HG03066 (cell line): ENCODE data around the gene CIAO2B.

ENCODE experiments used
- ATAC-seq: cut with Tn5 transposase; IDR thresholded peaks from one replicate; pipeline ENCODE4 v1.9.1; 2021; ENCODE audit warnings: low read depth; ENCODE audit not compliant: unreplicated experiment

Gene CIAO2B

DNA sequence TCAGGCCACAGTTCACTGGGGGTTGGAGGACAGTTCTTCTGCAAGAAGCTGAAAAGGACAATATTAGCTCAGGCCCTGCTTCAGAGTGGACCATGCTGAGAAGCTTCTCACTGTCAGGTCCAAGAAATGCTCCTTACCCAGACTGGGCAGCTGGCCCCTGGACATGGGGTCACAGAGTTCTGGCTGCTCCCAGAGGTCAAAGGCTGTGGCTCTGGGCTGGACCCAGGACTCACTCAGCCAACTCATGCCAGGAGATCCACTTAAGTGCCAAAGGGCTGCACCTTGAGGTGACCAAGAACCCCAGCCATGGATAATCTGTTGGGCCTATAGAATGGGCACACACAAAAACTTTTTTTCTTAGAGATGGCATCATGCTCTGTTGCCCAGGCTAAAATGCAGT lies 5.2 kb upstream of the CIAO2B start:
- ATAC-seq: no peak

DNA sequence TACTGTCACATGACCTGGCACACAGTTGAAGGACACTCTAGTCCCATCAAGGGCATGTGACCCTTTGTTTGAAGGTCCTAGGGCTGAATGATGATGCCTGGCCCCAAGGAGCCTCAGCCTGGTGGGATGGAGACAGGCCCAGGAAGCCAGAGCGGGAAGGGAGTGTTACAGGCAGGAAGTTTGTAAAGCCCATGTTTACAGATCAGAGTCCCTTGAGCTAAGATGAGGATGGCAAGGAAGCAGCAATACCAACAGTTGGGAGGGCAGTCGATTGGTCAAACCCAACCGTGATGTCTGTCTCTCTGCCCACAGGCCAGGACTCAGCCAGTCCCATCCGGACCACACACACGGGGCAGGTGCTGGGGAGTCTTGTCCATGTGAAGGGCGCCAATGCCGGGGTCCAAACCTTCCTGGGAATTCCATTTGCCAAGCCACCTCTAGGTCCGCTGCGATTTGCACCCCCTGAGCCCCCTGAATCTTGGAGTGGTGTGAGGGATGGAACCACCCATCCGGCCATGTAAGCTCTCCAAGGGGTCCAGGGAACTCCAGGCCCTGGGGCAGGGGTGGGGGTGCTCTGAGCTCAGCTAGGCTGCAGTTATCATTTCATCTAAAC lies 3.6 kb upstream of the CIAO2B start:
- ATAC-seq: no peak

DNA sequence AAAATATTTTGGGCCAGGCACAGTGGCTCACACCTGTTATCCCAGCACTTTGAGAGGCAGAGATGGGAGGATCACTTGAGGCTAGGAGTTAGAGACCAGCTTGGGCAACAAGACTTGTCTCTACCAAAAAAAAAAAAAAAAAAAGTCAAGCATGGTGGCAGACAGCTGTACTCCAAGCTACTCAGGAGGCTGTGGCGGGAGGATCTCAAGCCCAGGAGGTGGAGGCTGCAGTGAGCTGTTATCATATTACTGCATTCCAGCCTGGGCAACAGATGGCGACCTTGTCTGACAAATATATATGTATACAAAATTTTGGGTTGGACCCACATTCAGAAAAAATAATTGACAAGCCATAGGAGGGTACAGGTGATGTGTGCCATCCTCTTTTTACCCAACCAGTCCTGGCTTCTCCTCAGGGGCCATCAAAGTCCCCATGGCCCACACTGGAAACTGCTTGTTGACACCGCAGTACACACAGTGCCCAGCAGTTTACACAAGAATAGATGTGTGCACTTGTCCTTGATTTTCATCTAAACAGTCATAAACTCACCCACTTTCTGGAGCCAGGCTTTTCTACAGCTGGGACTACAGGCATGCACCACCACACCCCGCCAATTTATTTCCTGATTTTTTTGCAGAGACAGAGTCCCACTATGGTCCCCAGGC lies 2.8 kb upstream of the CIAO2B start:
- ATAC-seq: no peak

DNA sequence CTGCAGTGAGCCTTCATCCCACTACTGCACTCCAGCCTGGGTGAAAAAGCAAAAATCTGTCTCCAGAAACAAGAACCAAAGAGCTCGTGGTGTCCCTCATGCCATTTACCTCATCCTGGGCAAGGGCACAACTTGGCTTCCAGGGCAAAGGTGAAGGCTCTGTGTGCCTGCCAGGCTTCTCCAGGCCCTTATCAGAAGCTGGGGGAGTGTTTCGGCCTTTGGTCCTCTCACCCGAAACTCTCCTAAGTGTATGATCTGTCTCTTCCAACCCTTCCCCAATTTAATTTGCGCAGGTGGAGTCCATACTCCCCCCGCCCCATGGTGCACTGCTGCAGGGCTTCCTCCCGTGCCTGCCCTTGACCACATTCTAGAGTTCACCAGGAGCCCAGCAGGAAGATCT lies 2.3 kb upstream of the CIAO2B start:
- ATAC-seq: no peak

DNA sequence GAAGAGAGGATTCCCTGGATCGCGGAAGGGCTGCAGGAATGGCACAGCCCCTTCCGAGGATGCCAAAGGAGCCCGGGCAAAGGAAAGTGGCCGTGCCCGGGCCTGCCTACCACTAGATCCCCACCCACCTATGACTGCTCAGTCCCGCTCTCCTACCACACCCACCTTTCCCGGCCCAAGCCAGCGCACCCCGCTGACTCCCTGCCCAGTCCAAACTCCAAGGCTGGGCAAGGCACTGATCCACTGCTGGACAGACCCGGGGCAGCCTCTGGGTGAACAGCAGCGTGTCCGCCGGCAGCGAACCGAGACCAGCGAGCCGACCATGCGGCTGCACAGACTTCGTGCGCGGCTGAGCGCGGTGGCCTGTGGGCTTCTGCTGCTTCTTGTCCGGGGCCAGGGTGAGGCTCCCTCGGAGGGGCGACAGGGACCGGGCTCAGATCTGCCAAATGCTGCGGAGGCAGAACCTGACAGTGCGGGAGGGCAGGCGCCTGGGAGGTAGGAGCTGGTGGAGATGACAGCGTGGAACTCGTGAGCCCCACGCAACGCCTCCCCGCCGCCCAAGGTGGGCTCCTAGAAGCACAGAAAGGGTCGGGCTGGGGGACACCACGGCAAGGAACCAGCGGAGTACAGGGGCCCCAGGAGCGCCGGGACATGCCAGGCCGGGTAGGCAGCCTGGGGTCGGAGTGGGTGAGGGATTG lies 1.3 kb upstream of the CIAO2B start, which contains the start of gene CES2:
Gene CES2 (plus strand): TSS at position 203 of the 698 bp plus-strand sequence. CDS start 120 bp downstream, at position 323.
- no peak for ATAC-seq

DNA sequence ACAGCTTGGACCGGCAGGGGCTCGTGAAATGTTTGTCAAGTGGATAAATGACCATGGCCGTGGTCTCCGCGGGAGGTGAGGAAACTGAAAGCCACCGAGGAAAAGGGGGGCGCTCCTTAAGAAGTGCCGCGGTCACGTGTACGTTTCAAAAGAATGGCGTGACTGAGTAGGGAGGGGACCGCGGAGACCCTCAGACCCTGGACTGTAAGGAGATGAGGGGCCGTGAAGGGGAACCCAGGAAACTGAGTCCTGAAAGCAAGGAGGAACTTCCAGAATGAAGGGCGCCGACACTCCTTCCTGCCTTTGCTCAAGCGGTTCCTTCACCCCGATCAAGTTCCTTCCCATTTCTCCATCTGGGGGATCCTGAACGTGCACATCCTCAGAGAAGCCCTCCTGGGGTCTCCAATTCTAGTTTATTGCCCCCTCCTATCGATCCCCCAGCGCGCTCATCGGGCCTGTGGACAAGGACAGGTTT lies 674 bp upstream of the CIAO2B start:
- peak; percentile 27 for ATAC-seq

DNA sequence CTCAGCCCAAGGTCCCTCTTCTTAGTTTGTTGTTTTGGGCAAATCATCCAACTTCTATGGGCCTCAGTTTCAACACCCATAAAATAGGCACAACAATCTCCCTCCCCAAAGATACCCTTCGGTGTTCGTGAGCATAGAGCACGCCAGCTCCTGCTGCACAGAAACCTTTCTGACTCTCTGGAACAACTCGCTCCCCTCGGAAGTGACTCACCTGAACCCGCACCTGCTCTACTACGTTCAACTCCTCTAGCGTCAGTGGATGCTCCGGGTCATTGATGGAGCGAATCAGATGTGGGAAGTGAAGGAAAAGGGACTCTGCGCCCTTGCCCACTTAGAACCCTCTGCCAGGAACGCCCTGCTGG lies 445 bp downstream of the CIAO2B start:
- peak; percentile 11 for ATAC-seq

DNA sequence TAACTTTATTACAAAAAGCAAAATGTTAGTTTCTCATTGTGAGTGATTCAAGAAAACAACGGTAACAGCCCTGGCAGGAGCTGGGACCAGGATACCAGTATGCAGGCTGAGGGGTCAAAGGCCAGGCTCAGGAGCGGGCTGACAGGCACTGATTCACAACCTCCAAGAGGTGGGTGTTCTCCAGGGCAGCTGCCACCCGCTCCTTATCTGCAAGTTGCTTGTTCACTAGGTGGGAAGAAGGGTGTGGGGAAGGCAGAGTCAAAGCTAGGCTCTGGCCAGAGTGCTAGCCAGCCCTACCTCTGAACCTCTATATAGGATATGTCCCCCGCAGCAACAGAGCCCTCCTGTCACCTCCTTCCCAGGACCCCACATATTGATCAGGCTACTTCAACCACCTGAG lies 2.1 kb downstream of the CIAO2B start:
- no peak for ATAC-seq

DNA sequence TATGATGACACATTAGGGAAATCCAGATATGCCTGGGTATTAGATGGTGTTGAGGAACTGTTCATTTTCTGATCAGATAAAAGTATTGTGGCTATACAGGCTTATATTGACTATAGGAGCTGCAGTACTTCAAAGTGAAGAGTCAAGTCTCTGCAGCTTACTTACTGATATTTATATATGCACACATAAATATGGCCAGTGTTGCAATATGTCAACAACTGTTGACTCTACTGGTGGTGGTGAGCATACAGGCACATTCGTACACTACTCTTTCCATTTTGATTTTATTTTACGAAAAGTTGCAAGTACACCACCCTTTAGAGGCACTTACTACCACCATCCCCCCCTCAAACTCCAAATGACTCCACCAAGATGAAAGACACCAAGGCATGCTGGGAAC lies 2.5 kb downstream of the CIAO2B start:
- no peak for ATAC-seq

DNA sequence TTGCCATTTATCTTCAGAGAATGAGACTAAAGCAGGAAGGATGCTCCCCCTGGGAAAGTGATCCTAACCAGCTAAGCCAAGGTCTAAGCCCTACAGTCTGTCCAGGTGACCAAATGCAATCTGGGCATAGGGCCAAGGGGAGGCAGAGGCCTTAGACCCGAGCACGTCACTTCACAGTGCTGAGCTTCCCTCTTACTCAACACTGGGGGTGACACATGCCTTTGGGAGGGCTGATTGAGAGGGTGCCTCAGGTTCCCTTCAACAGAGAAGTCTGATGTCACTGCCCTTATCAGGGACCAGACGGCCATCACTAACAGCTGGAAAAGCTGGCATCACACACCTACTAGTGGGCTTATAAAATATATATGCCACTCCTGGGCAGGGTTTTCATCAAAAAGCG lies 4.0 kb downstream of the CIAO2B start:
- ATAC-seq: no peak

DNA sequence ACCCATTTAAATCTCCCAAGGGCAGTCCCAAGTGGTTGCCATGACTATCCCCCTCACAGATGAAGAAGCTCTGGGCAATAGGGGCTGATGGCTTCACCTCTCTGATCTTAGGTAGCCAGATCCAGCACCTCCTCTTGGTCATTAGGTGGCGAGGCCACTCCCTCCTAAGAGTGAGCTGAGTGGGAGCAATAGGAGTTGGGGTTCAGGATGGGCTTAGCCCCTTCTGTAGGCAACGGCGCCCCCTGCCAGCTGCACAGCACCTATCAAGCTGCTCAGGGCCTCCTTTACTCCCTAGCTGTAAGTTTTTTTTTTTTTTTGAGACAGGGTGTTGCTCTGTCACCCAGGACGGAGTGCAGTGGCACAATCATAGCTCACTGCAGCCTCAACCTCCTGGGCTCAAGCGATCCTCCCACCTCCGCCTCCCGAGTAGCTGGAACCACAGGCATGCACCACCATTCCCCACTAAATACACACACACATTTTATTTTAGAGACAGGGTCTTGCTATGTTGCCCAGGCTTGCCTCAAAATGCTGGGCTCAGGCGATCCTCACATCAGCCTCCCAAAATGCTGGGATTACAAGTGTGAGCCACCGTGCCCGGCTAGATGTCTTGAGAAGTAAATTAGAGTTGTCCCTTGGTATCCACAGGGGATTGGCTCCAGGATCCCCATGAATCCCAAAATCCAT lies 5.4 kb downstream of the CIAO2B start:
- no peak for ATAC-seq

DNA sequence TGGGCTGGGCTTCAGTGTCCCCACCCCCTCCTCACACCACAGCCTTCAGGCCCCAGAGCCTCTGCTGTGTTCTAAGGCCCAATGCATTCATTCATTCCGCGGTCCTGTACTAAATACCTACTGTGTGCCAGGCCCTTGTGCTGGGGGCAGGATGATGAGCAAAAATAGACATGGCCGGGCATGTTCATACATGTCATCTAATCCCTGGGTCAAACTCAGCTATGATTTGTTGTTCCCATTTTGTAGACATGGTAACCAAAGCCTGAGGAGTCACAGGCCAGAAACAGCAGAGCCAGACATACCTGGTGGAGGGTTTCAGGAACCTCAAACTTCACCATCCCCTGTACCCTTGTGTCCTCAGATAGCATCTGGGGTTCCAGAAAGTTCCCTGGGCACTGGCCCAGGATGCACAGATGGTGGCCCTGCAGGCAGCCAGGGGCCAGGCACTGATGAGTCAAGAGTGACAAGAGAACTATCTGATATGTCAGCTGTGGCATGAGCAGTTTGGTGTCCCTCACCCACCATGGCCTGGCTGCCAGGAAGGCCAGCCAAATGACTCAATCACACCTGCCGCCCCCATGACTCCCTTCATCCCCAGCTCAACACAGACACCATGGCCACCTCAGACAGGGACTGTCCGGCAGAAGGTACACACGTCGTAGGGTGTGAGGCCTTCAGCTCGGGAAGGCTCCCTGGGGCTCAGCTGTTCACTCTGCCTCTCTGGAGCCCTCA lies 6.1 kb downstream of the CIAO2B start:
- no peak for ATAC-seq

DNA sequence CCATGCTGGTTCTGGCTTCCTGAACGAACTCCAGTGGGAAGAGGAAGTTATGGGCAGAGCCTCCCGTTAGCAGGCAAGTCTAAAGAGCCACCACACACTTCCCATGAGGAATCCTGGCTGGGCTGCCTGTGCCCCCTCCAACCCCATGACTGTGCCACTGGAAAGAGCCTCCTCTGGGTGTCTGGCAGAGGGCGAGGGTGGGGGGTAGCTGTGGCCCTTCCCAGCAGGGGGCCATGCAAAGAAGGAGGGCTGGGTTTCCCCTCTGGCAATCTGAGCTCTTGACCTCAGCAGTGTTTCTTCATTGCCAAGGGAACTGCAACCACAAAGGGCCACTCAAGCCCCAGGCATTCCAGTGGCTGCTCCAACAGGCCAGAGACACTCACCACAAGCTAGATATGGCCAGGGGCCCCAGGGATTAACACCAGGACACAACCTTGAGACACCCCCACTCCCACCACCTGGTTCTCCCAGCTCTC lies 7.2 kb downstream of the CIAO2B start:
- no peak for ATAC-seq

DNA sequence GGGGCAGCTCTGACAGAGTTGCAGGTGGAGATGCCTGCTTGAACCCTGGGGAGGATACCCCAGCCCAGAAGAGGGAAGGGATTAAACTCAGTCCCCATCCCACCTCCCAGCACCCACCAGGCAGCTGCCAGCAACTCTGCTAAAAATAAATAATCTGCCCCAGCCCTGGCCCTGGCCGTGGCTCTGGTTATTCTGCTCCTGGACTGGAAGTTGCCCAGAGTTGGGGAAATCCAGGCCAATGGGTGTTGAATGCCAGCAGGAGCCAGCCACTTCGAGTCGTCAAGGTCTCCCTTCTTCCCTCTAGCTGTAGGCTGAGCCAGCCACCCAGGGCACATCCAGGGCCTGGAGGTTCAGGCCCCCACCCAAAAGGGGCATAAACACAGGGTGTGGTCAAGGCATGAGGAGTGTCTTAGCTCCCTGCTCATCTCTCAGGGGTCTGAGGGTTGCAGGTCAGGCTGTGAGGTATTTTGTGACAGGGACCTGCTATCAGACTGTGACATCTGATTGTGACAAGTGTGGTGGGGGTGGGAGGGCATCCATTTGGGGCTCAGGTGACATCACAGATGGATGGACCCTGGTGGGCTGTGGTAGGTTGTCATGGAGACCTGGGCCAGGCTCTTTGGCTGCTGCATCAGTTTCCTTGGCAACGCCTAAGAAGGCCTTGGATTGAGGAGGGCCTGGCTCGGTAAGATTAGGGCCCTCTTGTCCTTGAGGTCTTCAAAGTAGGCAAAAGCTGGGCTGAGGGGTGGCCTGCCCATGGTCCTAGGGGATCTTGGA lies 7.8 kb downstream of the CIAO2B start:
- no peak for ATAC-seq

DNA sequence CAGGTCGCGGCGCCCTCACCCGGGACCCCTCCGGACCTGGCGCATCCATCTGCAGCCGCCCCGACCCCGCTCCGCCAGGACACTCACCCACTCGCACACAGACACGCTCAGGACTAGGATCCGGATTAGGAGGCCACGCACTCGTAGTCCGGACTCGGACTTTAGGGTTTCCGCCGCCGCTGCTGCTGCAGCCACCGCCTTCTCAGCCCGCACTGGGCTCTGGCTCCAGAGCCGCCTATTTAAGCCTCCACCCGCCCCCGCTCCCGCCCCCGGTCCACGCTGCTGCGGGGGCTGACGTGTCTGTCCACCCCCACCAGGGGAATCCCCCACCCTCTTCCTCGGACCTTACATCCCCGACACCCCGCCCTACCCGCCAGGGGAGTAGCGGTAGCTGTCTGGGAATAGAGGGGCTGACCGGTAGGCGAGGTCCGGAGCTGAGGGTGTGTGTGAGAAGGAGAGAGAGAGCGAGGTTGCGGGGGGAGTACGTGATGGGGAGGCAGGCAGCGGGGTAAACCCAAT lies 8.8 kb downstream of the CIAO2B start, which contains the start of gene RRAD:
Gene RRAD (minus strand): TSS at position 214 of the 519 bp plus-strand sequence. CDS start 356 bp downstream, outside the sequence.
- ATAC-seq: no peak

DNA sequence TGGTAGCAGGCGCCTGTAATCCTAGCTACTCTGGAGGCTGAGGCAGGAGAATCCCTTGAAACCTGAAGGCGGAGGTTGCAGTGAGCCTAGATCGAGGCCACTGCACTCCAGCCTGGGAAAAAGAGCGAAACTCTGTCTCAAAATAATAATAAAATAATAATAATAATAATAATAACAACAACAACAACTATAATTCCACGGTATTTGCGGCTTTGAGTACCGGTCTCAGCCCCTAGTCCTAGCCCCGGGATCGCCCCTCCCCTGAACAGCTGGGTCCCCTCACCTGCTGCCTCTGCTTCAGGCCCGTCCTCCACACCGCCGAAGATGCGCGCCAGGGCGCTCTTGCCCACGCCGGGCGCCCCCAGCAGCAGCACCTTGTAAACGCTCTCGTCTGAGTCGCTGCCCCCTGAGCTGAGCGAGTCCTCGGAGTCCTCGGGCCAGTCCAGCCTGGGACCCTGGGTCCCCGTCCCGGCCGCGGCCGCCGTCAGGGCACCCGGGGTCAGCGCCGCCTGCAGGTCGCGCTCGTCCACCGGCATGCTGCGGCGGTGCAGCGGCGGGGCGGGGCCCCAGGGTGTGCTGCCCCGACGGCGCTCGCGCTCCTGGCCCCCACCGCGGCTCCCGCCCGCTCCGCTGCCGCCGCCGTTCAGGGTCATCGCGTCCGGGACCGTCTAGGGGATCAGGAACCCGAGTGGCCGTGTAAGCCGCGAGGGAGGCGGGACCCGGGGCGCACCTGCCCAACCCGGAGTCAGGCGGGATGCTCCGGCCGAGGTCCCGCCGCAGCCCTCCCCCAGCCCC lies 9.5 kb downstream of the CIAO2B start:
- ATAC-seq: no peak

DNA sequence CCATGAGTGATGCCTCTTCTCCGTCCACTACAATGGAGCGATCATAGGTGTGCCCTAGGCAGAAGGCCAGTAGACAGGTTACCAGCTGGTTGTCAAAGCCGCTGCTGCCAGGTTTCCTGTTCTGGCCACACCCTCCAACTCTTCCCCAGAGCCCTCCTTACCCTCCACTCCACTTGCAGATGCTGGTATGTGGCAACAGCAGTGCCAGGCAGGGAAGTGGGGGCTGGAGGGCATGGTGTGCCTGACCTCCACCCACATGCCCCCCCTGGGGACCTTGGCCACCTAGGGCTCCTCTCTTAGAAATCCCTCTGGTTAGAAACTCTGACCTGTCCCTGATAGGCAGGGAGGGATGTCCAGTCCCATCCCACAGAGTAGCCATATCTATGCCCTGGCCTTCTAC lies 10.3 kb downstream of the CIAO2B start:
- no peak for ATAC-seq

DNA sequence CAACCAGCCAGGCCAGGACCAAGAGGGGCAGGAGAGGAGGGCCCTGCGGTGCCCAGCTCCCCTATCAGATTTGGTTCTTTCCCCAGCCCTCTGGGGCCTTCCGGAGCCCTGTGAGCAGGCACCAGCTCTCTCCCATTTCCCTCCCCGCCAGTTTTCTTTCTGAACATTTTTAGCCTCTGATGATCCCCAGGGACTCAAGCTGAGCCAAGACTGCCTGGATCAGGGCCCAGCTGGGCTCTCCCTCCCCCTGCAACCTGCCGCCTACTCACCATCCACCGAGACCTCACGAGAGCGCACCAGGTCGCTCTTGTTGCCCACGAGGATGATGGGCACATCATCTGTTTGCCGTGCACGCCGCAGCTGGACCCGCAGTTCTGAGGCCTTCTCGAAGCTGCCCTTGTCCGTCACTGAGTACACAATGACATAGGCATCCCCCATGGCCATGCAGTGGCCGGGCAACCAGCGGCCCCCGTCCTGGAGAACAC lies 10.9 kb downstream of the CIAO2B start:
- ATAC-seq: no peak
